Stomach (tissue), 9 donors: ENCODE results near the gene TGM3. TPM values are rescaled to one million over a fixed set of nuclear protein-coding genes. Genes with fewer than 3 reads are reported as not detected.

Source experiments
- DNase-seq, 2 donors: peaks; one replicate each; pipeline versions ENCODE4 v3.0.0 to v3.0.0-alpha.2; 2013 to 2019
- H3K27ac ChIP-seq, 5 donors: fragments of 200-600 bp in 4 of 5; sonication (generic) in 4 of 5; one replicate each; pipeline ENCODE4 v1.5.1; 2013 to 2019; ENCODE audit warnings: mild to moderate bottlenecking in 1 of 5, moderate library complexity in 1 of 5
- H3K27me3 ChIP-seq, 3 donors: fragments of 200-600 bp; sonication (generic); one replicate each; pipeline ENCODE4 v1.5.1; 2017 to 2019; ENCODE audit warnings: mixed run types in 1 of 3
- H3K36me3 ChIP-seq, 4 donors: fragments of 200-600 bp; sonication (generic); 1 replicate in 3 of 4; 2 replicates in 1 of 4; pipeline ENCODE4 v1.5.1; 2016 to 2019
- H3K4me1 ChIP-seq, 4 donors: fragments of 200-600 bp; sonication (generic); one replicate each; pipeline ENCODE4 v1.5.1; 2016 to 2019
- H3K4me3 ChIP-seq, 4 donors: fragments of 200-600 bp; sonication (generic) in 3 of 4; one replicate each; pipeline ENCODE4 v1.5.1; 2016 to 2019; ENCODE audit warnings: mild to moderate bottlenecking in 1 of 4
- H3K9me3 ChIP-seq, 4 donors: fragments of 200-600 bp; sonication (generic); one replicate each; pipeline ENCODE4 v1.5.1; 2016 to 2019
- CTCF ChIP-seq, 7 experiments: fragments of 450-650 bp in 4 of 7; fragments of 200-600 bp in 3 of 7; sonication (generic) in 3 of 7; IDR thresholded peaks; one replicate each; pipeline ENCODE4 v1.5.1; 2016 to 2019; ENCODE audit warnings: antibody characterized with exemption in 7 of 7, control low read depth in 2 of 7, mild to moderate bottlenecking in 1 of 7
- EP300 ChIP-seq: sonication (generic); formaldehyde crosslinking; IDR thresholded peaks from one replicate; pipeline ENCODE4 v1.6.1; 2017; ENCODE audit warnings: antibody characterized with exemption
- POLR2A ChIP-seq, 4 donors: fragments of 450-650 bp; IDR thresholded peaks; one replicate each; pipeline ENCODE4 v1.6.1; 2016; ENCODE audit warnings: antibody characterized with exemption in 4 of 4, control low read depth in 2 of 4, mild to moderate bottlenecking in 1 of 4, moderate library complexity in 1 of 4
- POLR2AphosphoS5 ChIP-seq, 3 donors: sonication (generic); formaldehyde crosslinking; IDR thresholded peaks; one replicate each; pipeline ENCODE4 v1.6.1; 2016; ENCODE audit warnings: antibody characterized with exemption in 3 of 3
- WGBS, 5 donors: extraction: QIAGEN DNeasy Blood & Tissue Kit in 3 of 5; methylation state at CpG; one replicate each; pipeline versions ENCODE4 v1.1.5 to v1.1.7; 2013 to 2018; 5-methylcytosine and 5-hydroxymethylcytosine counted together
- intact Hi-C: fragments of 100-400 bp; cut with DNase I; formaldehyde crosslinking; loops from one replicate; pipeline ENCODE4 v1.15.1; 2023; ENCODE audit warnings: low total_unique reads
- polyA plus RNA-seq, 3 donors: library from polyadenylated mRNA; stranded (reverse); fragments of 200-250 nt; gene quantifications; one replicate each; pipeline ENCODE4 v1.2.3, GENCODE V29; 2013
- total RNA-seq, 5 donors: library from RNA; depleted of rRNA; stranded (reverse); fragments of >200 nt; gene quantifications; one replicate each; pipeline versions ENCODE4 v1.1.0 to v1.2.3, GENCODE V29; 2014 to 2016
- donor health status: healthy with polysubstance abuse.
- donor health status: Bipolar disorder and iron deficiency.
- donor health status: healthy.

The TGM3 gene
- total and polyA plus RNA-seq, 8 donors, result 0.62 to 173 (median 3.4) TPM; not detected in 5

- Histone ChIP-seq H3K36me3 (no peaks in the 10 kb centered on the region), H3K4me3 (no peak overlapping the region), H3K27ac (no peak overlapping the region), H3K27me3 (peaks cover 0 to 12% (median 0%) of the 10 kb centered on the region in 3 donors), H3K4me1 (no peaks in the 10 kb centered on the region), H3K9me3 (no peaks in the 10 kb centered on the region)
- no peak for DNase-seq
- intact Hi-C loops, result no loop called here
- TF ChIP-seq POLR2AphosphoS5 (IDR thresholded peaks at IDR 0.05), result no peak
- TF ChIP-seq POLR2A (IDR thresholded peaks at IDR 0.05), result no peak
- no peak for TF ChIP-seq EP300
- TF ChIP-seq CTCF (IDR thresholded peaks at IDR 0.05), result no peak
- WGBS, 5 donors, result 79 to 90% (median 81%) methylated on average over 4 of the region's 4 CpGs
Observed at GRCh38 chr20:2293971-2294370, 1.8 kb upstream of the TGM3 start.

- TF ChIP-seq CTCF (IDR thresholded peaks at IDR 0.05) (no peak), EP300 (no peak), POLR2A (IDR thresholded peaks at IDR 0.05) (no peak), POLR2AphosphoS5 (IDR thresholded peaks at IDR 0.05) (no peak)
- no peaks in the 10 kb centered on the region for H3K36me3 ChIP-seq
- WGBS, 5 donors, result 68 to 78% (median 74%) methylated on average over 7 of the region's 7 CpGs
- H3K9me3 ChIP-seq, result no peaks in the 10 kb centered on the region
- H3K4me1 ChIP-seq, result no peaks in the 10 kb centered on the region
- no peak overlapping the region for H3K4me3 ChIP-seq
- no peak overlapping the region for H3K27ac ChIP-seq
- intact Hi-C loops, result no loop called here
- H3K27me3 ChIP-seq, result peaks cover 0 to 9% (median 0%) of the 10 kb centered on the region in 3 donors
- no peak for DNase-seq
Observed at GRCh38 chr20:2295286-2295685, 515 bp upstream of the TGM3 start.

- peaks cover 0 to 9% (median 0%) of the 10 kb centered on the region in 3 donors for H3K27me3 ChIP-seq
- WGBS, 5 donors, result 39 to 52% (median 43%) methylated on average over 4 to 5 of the region's 5 CpGs
- H3K36me3 ChIP-seq, result no peaks in the 10 kb centered on the region
- no peak for TF ChIP-seq POLR2A (IDR thresholded peaks at IDR 0.05)
- no peak for TF ChIP-seq CTCF (IDR thresholded peaks at IDR 0.05)
- no peak for TF ChIP-seq POLR2AphosphoS5 (IDR thresholded peaks at IDR 0.05)
- TF ChIP-seq EP300, result no peak
- intact Hi-C loops, result no loop called here
- H3K4me1 ChIP-seq, result no peaks in the 10 kb centered on the region
- no peak overlapping the region for H3K27ac ChIP-seq
- no peak overlapping the region for H3K4me3 ChIP-seq
- no peaks in the 10 kb centered on the region for H3K9me3 ChIP-seq
- no peak for DNase-seq
Observed at GRCh38 chr20:2296524-2297356, 939 bp downstream of the TGM3 start.

GRCh38 chr20:2297357-2297728 is 1.5 kb downstream of the TGM3 start:
- intact Hi-C loops, result no loop called here

More at GRCh38 chr20:2297357-2297728, 1.5 kb downstream of the TGM3 start:
- Histone ChIP-seq H3K36me3 (no peaks in the 10 kb centered on the region), H3K4me1 (no peaks in the 10 kb centered on the region), H3K9me3 (no peaks in the 10 kb centered on the region), H3K4me3 (no peak overlapping the region), H3K27me3 (peaks cover 0 to 9% (median 0%) of the 10 kb centered on the region in 3 donors), H3K27ac (no peak overlapping the region)
- DNase-seq, result no peak
- 46 to 54% (median 52%) methylated on average over 7 of the region's 7 CpGs for WGBS, 5 donors
- TF ChIP-seq POLR2AphosphoS5 (IDR thresholded peaks at IDR 0.05), result no peak
- TF ChIP-seq CTCF (IDR thresholded peaks at IDR 0.05), result no peak
- TF ChIP-seq EP300, result no peak
